Eye (tissue), 1 donor: ENCODE data around the gene SMAD3.
A peak's percentile ranks its signal among the peaks of the same experiment; 100 is the strongest.
"Not testable (repeated sequence)": the region's sequence is repeated elsewhere in the genome, so short reads cannot be mapped to it uniquely, and the experiment has no call there.

Experiments used
- DNase-seq: peaks from one replicate; pipeline ENCODE4 v3.0.0-alpha.2; 2015

The SMAD3 gene

GRCh38 chr15:67065531-67066005, at the start of gene SMAD3:
SMAD3 (plus strand) TSS chr15:67065602; CDS start chr15:67066155, 553 bp downstream.
- peak; percentile 95 for DNase-seq

- no peak for DNase-seq
Measured at GRCh38 chr15:67017311-67017710, 48.1 kb upstream of the SMAD3 start.

GRCh38 chr15:67018026-67018425, 47.4 kb upstream of the SMAD3 start:
- no peak for DNase-seq

- no peak for DNase-seq
Measured at GRCh38 chr15:67018441-67018840, 47.0 kb upstream of the SMAD3 start.

- DNase-seq, result no peak
Measured at GRCh38 chr15:67019069-67019468, 46.3 kb upstream of the SMAD3 start.

- DNase-seq, result no peak
Measured at GRCh38 chr15:67019884-67020520, 45.4 kb upstream of the SMAD3 start.

- not testable (repeated sequence) for DNase-seq
Measured at GRCh38 chr15:67020668-67021067, 44.7 kb upstream of the SMAD3 start.

DNA sequence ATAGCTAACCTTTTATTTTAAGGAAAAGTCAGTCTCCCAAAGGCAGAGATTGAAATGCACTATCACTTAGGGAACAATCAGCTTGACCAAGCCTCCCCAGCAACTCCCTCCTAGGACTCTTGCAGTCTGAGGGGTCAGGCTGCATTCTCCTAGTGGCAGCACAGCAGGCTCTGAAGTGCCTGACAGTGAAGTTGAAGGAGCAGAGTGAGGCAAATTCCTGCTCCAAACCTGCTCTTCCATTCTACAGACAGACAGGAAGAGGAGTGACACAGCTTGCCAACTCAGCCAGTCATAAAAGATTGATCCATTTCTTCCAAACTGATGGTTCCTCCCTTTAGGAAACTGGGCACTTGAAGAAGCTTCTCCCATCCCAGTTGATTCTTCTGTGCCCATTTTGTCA, 43.9 kb upstream of the SMAD3 start:
- DNase-seq, result no peak

- DNase-seq, result no peak
Measured at GRCh38 chr15:67022587-67023105, 42.8 kb upstream of the SMAD3 start.

DNA sequence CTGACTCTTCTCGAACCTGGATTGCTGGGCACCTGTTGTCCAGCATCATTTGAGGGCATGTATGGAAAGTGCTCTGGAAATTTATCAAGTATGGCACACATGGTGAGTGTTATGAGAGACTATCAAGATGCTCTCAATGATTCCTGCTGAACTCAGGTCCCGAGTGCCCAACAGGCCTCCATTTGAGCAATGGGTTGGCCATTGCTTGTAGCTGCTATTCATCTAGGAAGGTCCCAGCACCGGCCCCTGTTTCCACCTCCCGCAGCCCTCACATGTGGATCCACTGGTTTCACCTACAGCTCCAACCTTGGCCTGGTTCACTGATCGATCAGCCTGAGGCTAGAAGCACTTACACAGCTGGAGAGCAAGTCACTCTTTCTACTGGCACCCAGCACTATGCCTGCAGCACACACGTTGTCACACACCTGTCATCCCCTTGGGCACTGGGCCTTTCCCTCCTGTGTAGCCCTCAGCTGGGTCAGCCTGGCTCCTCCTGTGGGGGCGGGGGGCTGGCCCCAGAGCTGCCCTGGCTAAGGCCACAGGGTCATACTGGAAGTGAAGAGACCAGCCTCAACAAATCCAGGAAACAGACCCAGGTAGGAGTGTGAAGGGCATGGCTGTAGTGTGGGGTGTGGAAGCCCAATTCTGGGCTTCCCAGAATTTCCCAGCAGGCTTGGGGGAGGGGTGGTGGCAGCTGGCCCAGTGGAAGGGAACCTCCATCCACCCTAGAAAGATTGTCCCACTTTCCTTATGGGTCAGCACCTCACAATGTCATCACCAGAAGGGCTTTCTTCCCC, 41.7 kb upstream of the SMAD3 start:
- no peak for DNase-seq

GRCh38 chr15:67024314-67024997, 40.9 kb upstream of the SMAD3 start:
- peak; percentile 80 for DNase-seq

- no peak for DNase-seq
Measured at GRCh38 chr15:67024998-67025368, 40.4 kb upstream of the SMAD3 start.

DNA sequence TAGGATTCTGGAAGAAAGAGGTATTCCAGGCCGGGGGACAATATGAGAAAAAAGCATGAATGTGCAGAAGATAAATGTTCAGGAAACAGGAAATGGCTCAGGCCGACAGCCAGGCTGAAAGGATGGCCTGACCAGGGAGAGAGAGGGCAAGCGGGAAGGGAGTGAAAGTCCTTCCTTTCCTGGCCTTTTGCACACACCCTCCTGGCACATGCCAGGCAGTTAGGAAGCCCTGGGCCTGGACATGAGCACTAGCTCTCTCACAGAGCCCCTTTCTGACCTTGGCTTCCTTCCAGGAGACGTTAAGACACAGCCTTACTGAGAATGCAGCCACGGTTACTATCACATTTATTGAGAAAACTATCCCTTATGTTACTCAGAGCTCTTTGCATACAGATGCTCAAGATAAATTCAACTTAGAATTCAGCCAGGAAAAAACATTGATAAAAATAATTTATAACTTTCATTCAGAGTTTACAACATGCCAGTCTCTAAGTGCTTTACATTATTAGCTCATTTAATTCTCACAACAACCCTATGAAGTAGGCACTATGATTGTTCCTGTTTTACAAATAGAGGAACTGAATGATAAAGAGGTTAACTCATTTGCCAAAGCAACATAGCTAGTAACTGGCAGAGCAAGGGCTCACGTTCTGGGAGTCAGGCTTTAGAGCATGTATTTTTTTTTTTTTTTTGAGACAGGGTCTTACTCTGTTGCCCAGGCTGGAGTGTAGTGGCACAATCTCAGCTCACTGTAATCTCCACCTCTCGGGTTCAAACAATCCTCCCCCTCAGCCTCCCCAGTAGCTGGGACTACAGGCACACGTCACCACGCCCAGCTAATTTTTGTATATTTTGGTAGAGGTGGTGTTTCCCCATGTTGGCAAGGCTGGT, 39.4 kb upstream of the SMAD3 start:
- no peak for DNase-seq

- DNase-seq, result no peak
Measured at GRCh38 chr15:67026610-67026967, 38.8 kb upstream of the SMAD3 start.

- not testable (repeated sequence) for DNase-seq
Measured at GRCh38 chr15:67028440-67028839, 37.0 kb upstream of the SMAD3 start.

- peak; percentile 73 for DNase-seq
Measured at GRCh38 chr15:67030036-67030762, 35.2 kb upstream of the SMAD3 start.

DNA sequence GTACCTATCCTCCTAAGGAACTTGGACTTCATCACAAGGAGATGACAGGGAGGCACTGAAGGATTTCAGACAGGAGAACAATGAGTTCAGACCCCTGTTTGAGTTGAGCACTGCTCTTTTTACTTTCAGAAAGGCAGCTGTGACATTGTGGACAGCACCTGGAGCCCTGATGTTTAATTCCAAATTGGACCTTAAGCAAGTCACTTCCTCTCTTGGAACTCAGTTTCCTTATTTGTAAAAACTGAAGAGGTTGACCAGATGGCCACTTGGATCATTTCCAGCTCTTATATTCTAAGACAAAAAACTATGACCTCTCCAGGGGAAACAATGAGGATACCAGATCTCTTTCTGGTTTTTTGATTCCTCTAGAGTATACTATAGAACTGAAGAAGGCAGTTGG, 34.1 kb upstream of the SMAD3 start:
- DNase-seq, result no peak

GRCh38 chr15:67032608-67033007, 32.8 kb upstream of the SMAD3 start:
- no peak for DNase-seq

DNA sequence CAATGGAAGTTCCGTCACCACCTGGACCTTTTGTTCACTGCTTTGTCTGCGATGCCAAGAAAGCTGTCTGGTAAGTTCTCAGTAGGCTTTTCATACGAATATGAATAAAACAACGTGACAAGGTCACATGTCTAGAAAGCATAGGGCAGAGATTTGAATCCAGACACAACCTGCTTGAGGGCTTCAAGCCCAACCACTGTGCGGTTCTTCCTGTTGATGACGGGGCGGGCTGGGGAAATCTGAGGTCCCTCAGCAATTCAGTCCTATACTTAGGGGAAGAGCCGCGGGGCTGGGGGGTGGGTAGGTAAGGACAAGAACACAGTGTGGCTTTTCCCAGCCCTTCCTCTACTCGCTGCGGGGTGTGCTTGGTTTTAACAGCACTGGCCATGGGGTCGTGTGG, 32.4 kb upstream of the SMAD3 start:
- DNase-seq, result no peak

- DNase-seq, result no peak
Measured at GRCh38 chr15:67033571-67034044, 31.8 kb upstream of the SMAD3 start.

DNA sequence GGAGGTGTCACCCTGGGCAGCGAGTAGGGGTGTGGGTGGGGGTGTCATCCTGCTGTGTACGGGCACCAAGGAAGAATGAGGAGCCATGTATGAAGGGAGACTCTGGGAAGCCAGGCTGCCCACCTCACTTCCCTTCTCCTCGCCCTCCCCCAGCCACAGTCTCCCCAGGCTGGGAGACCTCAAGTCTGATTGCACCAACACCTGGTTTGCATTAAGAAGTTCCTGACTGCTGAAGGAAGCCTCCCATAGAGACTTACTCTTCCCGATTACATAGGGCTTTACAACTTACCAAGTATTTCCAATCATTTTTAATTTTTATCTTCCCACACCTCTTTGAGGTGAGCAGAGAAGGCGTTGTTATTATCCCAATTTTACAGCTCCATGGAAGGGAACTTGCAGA, 29.5 kb upstream of the SMAD3 start:
- DNase-seq, result no peak
